GM21528 (cell line): ENCODE data around the gene FYB1.
A peak's percentile ranks its signal among the peaks of the same experiment; 100 is the strongest.

Experiments
- ATAC-seq: cut with Tn5 transposase; IDR thresholded peaks from one replicate; pipeline ENCODE4 v1.9.1; 2021; ENCODE audit warnings: mild to moderate bottlenecking, moderate library complexity; ENCODE audit not compliant: unreplicated experiment, low FRiP score

Gene FYB1

DNA sequence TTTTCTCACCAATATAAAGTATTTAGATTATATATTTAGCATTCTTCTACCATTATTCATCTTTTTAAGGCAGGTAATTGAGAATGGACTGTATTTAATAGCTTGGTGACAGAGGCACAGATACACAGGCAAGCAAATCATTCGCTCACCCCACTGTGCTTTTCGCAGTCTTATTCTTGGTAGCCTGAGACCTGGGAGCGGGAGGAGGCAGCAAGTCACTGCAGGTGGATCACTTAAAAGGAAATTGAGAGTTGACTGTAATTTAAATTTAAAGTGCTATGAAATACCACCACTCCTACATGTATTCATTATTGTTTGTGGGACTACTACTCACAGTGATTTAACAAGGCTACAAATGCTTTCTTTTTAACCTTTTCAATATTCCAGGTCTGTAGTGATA lies 154.9 kb downstream of the FYB1 start:
- ATAC-seq = no peak

DNA sequence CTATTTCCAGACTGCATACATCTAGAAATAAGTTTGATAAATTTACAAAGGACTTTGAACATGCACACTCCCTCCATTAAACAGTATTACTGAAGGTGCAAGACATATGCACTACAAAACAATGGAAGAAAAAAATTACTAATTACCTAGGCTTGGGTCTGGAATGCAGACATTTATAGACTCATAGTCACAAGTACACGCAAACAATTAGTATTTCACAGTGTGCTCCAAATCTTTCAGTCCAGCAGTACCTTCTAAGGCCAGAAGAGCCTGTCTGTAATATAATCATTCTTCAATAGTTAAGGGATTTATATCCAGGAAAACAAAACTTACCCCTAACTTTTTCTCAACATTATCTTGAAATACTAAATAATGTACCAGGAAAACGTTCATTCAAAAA lies 156.3 kb downstream of the FYB1 start:
- ATAC-seq = no peak

DNA sequence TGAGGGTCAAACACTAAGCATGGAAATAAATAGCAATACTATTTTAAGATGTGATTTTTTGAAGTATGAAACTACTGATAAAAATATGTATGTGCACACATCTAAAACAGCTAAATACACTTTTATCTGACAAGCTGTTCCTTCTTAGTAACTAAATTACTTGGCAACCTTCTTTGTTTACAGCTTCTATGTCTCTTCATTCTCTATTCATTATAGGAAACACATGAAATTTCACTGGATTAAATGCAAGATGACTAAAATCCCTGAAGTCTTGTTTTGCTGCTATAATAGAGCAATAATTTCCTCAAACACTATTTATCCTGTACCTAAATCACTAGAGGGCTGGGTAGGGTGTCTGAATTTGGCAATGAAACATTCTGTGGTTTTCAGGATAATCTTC lies 156.8 kb downstream of the FYB1 start:
- no peak for ATAC-seq

DNA sequence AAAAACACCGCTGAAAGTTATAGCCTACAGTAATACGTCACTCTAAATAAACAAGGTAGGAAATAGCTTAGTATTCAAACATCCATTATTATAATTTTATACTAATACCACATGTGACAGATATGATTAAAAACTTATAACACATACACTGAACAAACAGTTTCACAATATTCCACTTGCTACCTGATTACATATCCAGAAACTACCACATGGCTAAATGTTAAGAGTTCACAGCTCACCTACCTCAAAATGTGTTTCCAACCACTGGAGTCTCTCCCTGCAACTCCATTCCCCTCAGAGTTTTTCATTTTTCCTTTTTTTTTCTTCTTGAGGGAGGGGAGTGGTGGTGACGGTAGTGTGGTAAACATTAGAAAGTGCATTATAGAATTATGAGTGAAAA lies 157.3 kb downstream of the FYB1 start:
- ATAC-seq = no peak

DNA sequence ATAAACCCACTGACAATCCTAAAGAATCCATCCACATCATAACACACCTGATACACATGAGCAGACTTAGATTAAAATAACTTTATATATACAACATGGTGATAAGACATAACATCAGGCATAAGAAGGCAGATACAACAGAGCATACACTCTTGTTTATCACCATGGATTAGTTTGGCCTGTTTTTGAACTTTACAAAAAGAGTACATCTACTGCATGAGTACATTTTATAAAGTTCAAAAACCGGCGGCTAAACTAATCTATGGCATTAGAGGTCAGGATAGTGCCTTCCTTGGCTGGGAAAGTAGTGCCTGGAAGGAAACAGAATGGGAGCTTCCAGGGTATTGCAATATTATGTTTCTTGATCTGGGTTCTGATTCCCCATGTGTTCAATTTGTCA lies 160.3 kb downstream of the FYB1 start:
- no peak for ATAC-seq

DNA sequence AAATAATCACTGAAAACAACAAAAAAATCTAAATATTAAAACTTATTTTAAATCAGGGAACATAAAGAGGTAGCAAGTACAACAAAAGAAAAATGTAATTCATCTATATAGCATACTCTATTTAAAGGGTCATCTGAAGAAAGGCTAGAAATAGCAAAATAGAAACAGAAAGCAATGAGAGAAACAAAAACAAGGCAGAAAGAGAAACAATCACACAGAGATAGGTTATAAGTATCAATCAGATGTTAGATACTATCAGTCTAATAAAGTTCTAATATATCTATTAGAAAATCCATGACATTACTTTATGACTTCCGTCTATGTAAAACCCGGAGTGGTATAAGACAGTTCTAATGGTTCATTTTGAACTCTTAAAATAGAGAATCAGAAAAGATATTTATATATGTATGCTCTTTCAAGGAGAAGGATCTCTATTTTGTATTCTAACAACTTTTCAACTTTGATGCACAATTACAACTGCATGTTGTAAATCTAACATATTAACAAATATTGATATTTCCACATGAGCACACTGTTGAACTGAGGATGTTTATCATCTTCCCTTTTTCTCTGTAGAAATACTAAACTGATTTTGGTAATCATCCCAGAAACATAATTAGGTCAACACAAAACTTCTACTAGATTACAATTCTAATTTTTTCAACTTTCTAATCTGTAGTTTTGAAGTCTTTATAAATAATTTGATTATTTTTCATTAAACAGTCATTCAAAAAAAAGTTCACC lies 161.0 kb downstream of the FYB1 start:
- ATAC-seq = peak; percentile 79

DNA sequence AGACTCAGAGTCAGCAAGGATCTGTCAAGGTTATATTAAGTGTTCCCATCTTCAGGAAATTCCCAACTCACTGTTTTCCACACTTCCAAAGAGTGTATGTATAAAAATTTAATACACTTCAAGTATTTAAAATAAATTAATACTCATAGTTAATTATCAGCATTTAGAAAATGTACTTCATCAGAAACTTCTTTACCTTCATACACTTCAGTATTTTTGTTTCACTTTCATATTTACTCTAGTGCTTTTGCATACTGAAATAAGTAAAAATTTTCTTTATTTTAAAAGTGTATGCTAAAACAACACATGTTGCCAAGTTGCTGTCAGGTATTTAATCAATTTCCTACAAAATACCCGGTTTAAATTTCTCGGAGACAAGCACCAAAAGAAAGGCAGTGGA lies 161.6 kb downstream of the FYB1 start:
- peak; percentile 52 for ATAC-seq

DNA sequence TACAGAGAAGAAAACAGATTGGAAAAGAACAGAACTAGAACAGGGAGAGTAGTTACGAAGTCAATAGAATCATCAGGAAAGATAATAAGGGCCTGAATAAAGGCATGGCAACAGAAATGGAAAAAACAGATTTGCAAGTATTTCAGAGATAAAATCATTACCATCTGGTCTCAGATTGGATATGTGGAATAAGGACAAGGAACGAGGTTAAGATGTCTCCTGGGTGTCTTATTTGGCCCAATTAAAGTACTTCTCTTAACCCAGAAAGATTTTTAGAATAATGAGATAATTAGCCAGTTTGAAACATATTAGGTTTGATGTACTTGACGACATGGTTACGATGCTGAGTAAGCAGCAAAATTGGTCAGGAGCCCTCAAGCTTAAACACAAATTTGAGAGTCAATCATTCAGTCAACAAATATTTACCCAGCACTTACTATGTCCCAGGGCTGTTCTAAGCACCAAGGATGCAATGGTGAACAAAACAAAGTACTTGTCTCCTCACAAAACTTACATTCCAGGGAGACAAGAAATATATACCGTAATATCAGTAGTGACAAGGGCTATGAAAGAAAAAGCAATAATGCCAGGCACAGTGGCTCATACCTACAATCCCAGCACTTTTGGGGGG lies 163.5 kb downstream of the FYB1 start:
- ATAC-seq = no peak
